Muscle layer of duodenum (tissue), 2 donors: ENCODE data around the gene LMNTD2.

ENCODE experiments used
- H3K27ac ChIP-seq: one replicate; pipeline ENCODE4 v1.7.0; 2013; ENCODE audit warnings: mild to moderate bottlenecking, low read length
- H3K27me3 ChIP-seq: one replicate; pipeline ENCODE4 v1.7.0; 2013; ENCODE audit warnings: low read depth, mild to moderate bottlenecking, control low read depth, low read length
- H3K36me3 ChIP-seq, 2 donors: one replicate each; pipeline ENCODE4 v1.7.0; 2013; ENCODE audit warnings: low read length in 2 of 2, control low read depth in 1 of 2, mild to moderate bottlenecking in 1 of 2; ENCODE audit not compliant: insufficient read depth in 2 of 2, control insufficient read depth in 1 of 2
- H3K4me1 ChIP-seq, 2 donors: one replicate each; pipeline ENCODE4 v1.7.0; 2013; ENCODE audit warnings: low read length in 2 of 2, mild to moderate bottlenecking in 2 of 2, control low read depth in 1 of 2, moderate library complexity in 1 of 2; ENCODE audit not compliant: insufficient read depth in 2 of 2, control insufficient read depth in 1 of 2
- H3K4me3 ChIP-seq, 2 donors: one replicate each; pipeline ENCODE4 v1.7.0; 2013; ENCODE audit warnings: low read length in 2 of 2, low read depth in 1 of 2, mild to moderate bottlenecking in 1 of 2
- H3K9me3 ChIP-seq, 2 donors: one replicate each; pipeline ENCODE4 v1.7.0; 2013; ENCODE audit warnings: low read length in 2 of 2, control low read depth in 1 of 2, mild to moderate bottlenecking in 1 of 2; ENCODE audit not compliant: control insufficient read depth in 1 of 2
- donor health status: healthy.

Gene LMNTD2

GRCh38 chr11:598005-598680 lies 37.6 kb upstream of the LMNTD2 start:
- Histone ChIP-seq H3K27me3 (no peaks in the 10 kb centered on the region), H3K36me3 (peaks cover 38 to 81% of the 10 kb centered on the region in 2 donors), H3K4me1 (no peaks in the 10 kb centered on the region), H3K9me3 (no peaks in the 10 kb centered on the region), H3K27ac (no peak overlapping the region), H3K4me3 (no peak overlapping the region)

GRCh38 chr11:597166-597725 lies 36.7 kb upstream of the LMNTD2 start:
- H3K27me3 ChIP-seq, result no peaks in the 10 kb centered on the region
- peaks cover 47 to 84% of the 10 kb centered on the region in 2 donors for H3K36me3 ChIP-seq
- no peak overlapping the region for H3K27ac ChIP-seq
- H3K4me3 ChIP-seq, result no peak overlapping the region
- no peaks in the 10 kb centered on the region for H3K9me3 ChIP-seq
- no peaks in the 10 kb centered on the region for H3K4me1 ChIP-seq

GRCh38 chr11:596374-596773 lies 35.8 kb upstream of the LMNTD2 start:
- Histone ChIP-seq H3K27ac (no peak overlapping the region), H3K36me3 (peaks cover 43 to 81% of the 10 kb centered on the region in 2 donors), H3K9me3 (no peaks in the 10 kb centered on the region), H3K27me3 (no peaks in the 10 kb centered on the region), H3K4me1 (no peaks in the 10 kb centered on the region), H3K4me3 (no peak overlapping the region)

- Histone ChIP-seq H3K36me3 (peaks cover 48 to 85% of the 10 kb centered on the region in 2 donors), H3K9me3 (no peaks in the 10 kb centered on the region), H3K4me1 (no peaks in the 10 kb centered on the region), H3K27me3 (no peaks in the 10 kb centered on the region), H3K27ac (no peak overlapping the region), H3K4me3 (no peak overlapping the region)
Measured at GRCh38 chr11:595400-595799, 34.9 kb upstream of the LMNTD2 start.

GRCh38 chr11:593347-593746 lies 32.8 kb upstream of the LMNTD2 start:
- Histone ChIP-seq H3K27me3 (no peaks in the 10 kb centered on the region), H3K36me3 (peaks cover 61 to 89% of the 10 kb centered on the region in 2 donors), H3K9me3 (no peaks in the 10 kb centered on the region), H3K4me3 (no peak overlapping the region), H3K4me1 (no peaks in the 10 kb centered on the region), H3K27ac (no peak overlapping the region)

- Histone ChIP-seq H3K4me3 (no peak overlapping the region), H3K27ac (no peak overlapping the region), H3K9me3 (no peaks in the 10 kb centered on the region), H3K4me1 (no peaks in the 10 kb centered on the region), H3K36me3 (peaks cover 61 to 89% of the 10 kb centered on the region in 2 donors), H3K27me3 (no peaks in the 10 kb centered on the region)
Measured at GRCh38 chr11:592918-593317, 32.4 kb upstream of the LMNTD2 start.

GRCh38 chr11:592501-592900 lies 32.0 kb upstream of the LMNTD2 start:
- no peak overlapping the region for H3K4me3 ChIP-seq
- no peaks in the 10 kb centered on the region for H3K27me3 ChIP-seq
- H3K36me3 ChIP-seq, result peaks cover 64 to 89% of the 10 kb centered on the region in 2 donors
- H3K4me1 ChIP-seq, result no peaks in the 10 kb centered on the region
- H3K9me3 ChIP-seq, result no peaks in the 10 kb centered on the region
- H3K27ac ChIP-seq, result no peak overlapping the region

GRCh38 chr11:590997-591396 lies 30.5 kb upstream of the LMNTD2 start:
- no peak overlapping the region for H3K27ac ChIP-seq
- no peaks in the 10 kb centered on the region for H3K9me3 ChIP-seq
- no peaks in the 10 kb centered on the region for H3K4me1 ChIP-seq
- peaks cover 64 to 89% of the 10 kb centered on the region in 2 donors for H3K36me3 ChIP-seq
- no peak overlapping the region for H3K4me3 ChIP-seq
- no peaks in the 10 kb centered on the region for H3K27me3 ChIP-seq

GRCh38 chr11:589798-590197 lies 29.3 kb upstream of the LMNTD2 start:
- Histone ChIP-seq H3K27me3 (no peaks in the 10 kb centered on the region), H3K36me3 (peaks cover 61 to 77% of the 10 kb centered on the region in 2 donors), H3K4me3 (no peak overlapping the region), H3K4me1 (no peaks in the 10 kb centered on the region), H3K9me3 (no peaks in the 10 kb centered on the region), H3K27ac (no peak overlapping the region)

- Histone ChIP-seq H3K27ac (no peak overlapping the region), H3K4me3 (no peak overlapping the region), H3K36me3 (peaks cover 47 to 77% of the 10 kb centered on the region in 2 donors), H3K4me1 (no peaks in the 10 kb centered on the region), H3K9me3 (no peaks in the 10 kb centered on the region), H3K27me3 (no peaks in the 10 kb centered on the region)
Measured at GRCh38 chr11:587978-588380, 27.4 kb upstream of the LMNTD2 start.

GRCh38 chr11:587546-587945 lies 27.0 kb upstream of the LMNTD2 start:
- H3K27me3 ChIP-seq, result no peaks in the 10 kb centered on the region
- H3K27ac ChIP-seq, result no peak overlapping the region
- H3K4me1 ChIP-seq, result no peaks in the 10 kb centered on the region
- no peaks in the 10 kb centered on the region for H3K9me3 ChIP-seq
- no peak overlapping the region for H3K4me3 ChIP-seq
- peaks cover 43 to 73% of the 10 kb centered on the region in 2 donors for H3K36me3 ChIP-seq
